HG03520 (cell line): Measurements from ENCODE around the gene TICAM1.

Source experiments
- ATAC-seq: cut with Tn5 transposase; IDR thresholded peaks from one replicate; pipeline ENCODE4 v1.9.1; 2021; ENCODE audit warnings: mild to moderate bottlenecking, moderate library complexity; ENCODE audit not compliant: unreplicated experiment

The TICAM1 gene

GRCh38 chr19:4773047-4773640 is 58.4 kb downstream of the TICAM1 start:
- ATAC-seq, result no peak

DNA sequence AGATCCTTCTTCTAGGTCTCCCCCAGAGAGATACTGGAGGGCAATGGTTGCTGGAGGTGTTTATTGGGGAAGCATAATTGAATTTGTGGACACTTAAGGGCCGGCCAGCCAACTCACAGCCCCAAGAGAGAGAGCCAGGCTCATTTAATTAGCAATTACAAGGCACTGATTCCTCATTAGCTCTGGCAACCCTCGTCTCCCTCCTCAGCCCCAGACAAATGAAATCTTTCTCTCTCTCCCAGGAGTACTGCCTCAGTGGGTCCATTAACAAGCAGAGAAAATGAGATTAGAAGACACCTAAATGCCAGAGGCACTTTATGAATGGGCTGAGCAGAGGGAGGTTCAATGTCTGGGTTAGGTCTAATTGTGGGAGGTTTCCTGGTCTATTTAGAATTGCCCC is 58.9 kb downstream of the TICAM1 start:
- ATAC-seq, result no peak

- no peak for ATAC-seq
These were observed 62.4 kb downstream of the TICAM1 start for GRCh38 chr19:4768934-4769777.
